Measurements from ENCODE around the gene RBBP4. TPM values are rescaled to one million over a fixed set of nuclear protein-coding genes. Genes with fewer than 3 reads are reported as not detected.
A peak's percentile ranks its signal among the peaks of the same experiment; 100 is the strongest.
"Not testable (repeated sequence)": the region's sequence is repeated elsewhere in the genome, so short reads cannot be mapped to it uniquely, and the experiment has no call there.

The RBBP4 gene
- 137 and 157 TPM in 2 replicates for total RNA-seq (2014; rRNA removed; shearing (Covaris generic))

DNA sequence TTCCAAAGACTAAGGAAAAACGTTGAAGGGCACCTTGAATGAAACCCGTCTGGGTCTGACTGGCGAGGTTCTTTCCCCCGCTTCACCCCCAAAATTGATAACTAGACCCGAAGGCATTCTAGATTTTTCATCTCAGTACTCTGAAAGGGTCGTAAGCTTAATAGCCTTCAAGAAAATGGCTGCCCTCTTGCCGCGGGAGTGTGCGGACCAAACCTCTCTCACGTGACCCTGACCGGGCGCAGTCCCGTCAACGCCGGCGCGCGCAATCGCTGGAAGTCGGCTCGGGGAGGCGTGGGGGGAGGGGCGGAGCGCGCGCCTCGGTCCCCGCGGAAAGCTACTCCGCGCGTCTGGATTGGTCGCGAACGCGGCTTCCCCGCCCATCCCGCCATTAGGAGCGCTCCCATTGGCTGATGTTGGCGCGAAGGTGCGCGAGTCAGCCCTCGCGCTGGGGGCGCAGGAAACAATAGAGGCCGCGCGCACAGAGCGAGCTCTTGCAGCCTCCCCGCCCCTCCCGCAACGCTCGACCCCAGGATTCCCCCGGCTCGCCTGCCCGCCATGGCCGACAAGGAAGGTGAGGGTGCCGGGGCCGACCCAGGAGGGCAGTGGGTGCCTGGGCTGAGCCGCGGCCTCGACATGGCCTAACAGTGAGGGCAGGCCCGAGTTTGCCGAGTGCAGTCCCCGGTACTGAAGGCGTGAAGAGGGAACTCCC, at the start of gene RBBP4:
TSS of gene RBBP4 (plus strand) at position 457 of the 709 bp plus-strand sequence. CDS start at position 556, 99 bp downstream.
- DNase-seq (ENCODE audit: low spot score): peak; percentile 96

DNA sequence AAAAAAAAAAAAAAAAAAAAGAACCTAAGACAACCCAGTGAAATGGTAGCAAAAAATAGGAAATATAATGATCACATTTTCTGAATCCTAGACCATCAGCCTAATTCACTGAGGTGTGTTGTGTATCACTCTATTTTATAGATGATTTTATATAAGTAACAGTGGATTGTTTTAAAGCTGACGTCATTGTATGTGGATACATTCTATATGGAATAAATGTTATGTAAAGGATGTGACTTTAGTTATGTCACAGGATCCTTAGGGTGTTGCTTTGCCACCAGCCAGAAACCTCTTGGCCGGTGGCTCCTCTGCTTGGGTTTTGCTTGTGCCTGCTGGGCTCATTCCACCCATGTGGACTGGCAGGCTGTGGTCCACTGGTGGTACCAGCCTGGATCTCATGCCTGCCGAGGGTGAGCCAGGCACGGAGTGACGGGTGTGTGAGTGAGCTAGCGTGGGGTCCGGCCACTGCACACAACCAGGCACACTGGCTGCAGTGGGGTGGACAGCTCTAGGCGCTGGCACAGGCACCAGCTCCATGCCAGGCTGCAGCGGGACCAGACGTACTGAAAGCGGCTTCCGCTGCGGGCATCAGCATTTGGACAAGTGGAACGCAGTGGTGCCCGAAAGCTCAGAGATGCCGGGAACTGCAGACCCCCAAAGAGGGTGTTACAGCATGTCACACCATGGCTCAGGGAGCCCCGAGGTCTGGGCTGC, 45.1 kb upstream of the RBBP4 start:
- DNase-seq (ENCODE audit: low spot score): no peak

DNA sequence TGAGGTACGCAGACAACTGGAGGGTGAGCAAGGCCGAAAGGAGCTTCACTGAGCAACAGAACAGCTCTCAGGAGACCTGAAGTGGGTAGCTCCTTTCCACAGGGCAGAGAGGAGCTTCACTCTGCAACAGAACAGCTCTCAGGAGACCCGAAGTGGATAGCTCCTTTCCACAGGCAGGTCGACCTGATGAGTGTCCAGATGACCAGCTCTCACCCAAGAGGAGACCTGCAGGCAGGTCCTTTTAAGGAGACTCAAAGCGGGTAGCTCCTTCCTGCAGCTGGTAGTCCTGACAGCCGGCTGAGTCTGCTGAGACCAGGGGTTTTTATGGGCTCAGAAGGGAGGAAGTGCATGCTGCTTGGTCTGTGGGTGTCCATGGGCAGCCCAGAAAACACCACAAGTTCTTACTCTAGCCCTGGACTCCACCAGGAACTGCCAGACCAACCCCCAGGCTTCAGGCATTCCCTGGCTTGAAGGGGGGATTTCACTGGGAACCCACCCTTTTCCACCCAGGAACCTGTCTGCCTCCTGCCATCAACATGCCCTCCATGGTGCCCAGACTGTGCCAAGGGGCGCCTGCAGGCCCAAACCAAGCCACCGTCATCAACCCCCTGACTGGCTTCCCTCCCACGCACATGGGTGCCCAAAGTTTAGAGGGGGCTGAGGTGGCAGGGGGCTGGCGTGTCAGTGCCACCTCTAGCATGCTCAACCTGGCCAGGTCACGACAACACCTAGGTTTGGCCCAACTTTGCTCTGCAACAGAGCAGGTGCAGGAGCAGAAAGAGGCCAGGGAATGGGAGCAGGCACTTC, 44.2 kb upstream of the RBBP4 start:
- DNase-seq (ENCODE audit: low spot score): no peak

DNA sequence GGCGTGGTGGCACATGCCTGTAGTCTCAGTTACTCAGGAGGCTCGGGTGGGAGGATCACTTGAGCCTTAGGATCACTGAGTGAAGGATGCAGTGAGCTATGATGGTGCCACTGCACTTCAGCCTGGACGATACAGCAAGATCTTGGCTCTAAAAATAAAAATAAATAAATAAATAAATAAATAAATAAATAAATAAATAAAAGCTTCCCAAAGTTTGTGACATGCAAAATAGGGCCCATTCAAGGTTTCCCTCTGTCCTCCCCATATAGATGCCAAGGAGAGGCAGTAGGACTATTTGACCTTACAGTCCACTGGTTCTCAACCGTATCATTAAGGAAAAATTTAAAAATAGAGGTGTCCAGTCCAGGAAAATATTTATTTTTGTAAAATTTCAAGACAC, 41.8 kb upstream of the RBBP4 start:
- no peak for DNase-seq (ENCODE audit: low spot score)

DNA sequence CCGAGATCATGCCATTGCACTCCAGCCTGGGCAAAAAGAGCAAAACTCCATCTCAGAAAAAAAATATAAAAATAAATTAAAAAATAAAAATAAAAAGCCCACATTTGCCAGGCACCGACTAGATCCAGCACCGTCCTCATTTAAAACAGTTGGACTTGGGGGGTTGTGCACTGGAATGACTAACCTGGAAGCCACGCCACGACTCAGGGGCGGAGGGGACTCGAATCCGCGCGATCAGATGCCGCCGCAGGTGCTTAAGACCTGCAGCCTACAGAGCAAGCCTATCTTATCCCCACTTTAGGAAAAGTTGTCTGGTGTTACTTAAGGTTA, 39.2 kb upstream of the RBBP4 start:
- no peak for DNase-seq (ENCODE audit: low spot score)

DNA sequence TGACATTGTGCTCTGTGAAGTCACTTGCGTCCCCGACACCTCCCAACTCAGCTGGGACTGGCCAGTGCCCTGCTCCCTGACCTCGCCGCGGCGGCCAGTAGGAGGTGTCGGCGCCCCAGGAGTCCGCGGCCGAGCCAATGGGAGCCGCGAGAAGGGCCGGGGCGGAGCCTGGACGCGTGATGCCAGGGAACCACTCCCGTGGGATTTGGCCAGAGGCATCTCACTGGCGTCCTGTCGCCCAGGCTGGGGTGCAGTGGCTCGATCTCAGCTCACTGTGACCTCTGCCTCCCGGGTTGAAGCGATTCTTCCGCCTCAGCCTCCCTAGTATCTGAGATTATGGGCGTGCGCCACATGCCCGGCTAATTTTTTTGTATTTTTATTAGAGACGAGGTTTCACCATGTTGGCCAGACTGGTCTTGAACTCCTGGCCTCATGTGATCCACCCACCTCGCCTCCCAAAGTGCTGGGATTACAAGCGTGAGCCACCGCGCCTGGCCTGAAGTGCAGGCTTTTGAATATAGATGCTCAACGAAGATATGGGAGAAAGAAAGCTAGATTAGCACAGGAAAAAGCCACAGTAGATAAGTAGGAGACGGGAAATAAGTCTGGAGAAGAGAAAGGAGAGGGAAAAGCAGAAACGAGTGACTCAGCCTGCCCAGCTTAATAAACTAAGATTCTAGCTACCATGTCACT, 38.7 kb upstream of the RBBP4 start:
- DNase-seq (ENCODE audit: low spot score): peak; percentile 78

DNA sequence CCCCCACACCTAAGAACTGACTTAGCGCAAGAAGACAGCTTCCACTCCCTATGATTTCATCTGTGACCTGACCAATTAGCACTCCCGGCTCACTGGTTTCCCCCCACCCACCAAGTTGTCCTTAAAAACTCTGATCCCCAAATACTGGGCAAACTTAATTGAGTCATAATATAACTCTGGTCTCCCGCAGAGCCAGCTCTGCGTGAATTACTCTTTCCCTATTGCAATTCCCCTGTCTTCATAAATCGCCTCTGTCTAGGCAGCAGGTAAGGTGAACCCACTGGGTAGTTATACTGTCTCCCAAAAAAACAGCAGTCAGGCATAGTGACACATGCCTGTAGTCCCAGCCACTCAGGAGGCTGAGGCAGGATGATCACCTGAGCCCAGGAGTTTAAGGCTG, 37.5 kb upstream of the RBBP4 start:
- no peak for DNase-seq (ENCODE audit: low spot score)

DNA sequence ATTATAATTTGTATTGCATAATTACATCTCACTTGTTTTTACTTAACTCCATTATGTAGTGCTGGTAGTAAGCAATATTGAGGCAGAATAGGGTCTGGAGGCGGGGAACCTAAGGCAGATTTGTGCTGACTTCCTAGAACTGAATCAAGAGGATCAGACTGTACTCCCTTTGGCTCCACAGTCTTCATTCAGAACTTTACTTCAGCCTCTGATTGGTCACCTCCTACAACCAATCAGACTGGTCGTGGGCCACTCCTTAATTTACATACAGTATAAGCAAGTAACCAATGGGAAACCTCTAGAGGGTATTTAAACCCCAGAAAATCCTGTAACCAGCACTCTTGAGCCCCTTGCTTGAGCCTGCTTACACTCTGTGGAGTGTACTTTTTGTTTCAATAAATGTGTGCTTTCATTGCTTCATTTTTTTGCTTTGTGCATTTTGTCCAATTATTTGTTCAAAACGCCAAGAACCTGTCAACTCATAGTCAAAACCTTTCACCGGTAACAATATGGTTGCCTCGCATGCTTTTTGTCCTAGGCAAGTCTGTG, 32.3 kb upstream of the RBBP4 start:
- DNase-seq (ENCODE audit: low spot score): no peak

DNA sequence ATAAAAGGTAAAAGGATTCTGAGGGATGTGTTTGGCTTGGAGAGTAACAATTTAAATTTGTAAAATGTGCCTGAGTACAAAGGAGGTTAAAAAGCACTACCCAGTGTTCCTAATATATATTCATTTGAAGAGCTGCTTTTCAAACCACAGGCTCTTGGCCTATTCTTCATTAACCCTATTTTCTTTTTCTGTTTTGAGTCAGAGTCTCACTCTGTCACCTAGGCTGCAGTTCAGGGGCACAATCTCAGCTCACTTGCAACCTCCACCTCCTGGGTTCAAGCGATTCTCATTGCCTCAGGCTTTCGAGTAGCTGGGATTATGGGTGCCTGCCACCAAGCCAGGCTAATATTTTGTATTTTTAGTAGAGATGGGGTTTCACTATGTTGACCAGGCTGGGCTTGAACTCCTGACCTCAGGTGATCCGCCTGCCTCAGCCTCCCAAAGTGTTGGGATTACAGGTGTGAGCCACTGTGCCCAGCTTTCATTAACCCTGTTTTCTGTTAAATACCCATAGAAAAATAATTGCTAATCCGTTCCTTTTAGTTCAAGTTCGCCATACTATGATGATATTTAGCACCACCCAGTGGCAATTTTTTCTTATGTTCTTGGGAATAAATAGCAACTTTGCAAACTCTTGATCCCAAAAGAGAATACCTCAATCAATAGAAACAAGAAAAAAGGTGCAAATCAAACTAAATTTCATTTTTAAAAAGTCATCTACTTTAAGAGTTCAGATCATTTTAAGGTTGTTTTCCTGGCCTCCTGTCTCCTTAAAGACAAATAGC, 31.1 kb upstream of the RBBP4 start:
- DNase-seq (ENCODE audit: low spot score): no peak

DNA sequence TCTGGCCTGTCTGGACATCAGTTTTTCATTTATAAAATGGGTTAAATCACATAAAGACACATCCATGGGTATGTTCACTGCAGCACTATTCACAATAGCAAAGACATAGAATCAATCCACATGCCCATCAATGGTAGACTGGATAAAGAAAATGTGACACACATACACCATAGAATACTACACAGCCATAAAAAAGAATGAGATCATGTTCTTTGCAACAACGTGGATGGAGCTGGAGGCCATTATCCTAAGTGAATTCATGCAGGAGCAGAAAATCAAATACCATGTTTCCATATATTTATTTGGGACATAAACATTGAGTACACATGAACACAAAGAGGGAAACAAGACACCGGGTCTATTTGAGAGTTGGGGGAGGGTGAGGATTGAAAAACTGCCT, 28.8 kb upstream of the RBBP4 start:
- DNase-seq (ENCODE audit: low spot score): no peak

DNA sequence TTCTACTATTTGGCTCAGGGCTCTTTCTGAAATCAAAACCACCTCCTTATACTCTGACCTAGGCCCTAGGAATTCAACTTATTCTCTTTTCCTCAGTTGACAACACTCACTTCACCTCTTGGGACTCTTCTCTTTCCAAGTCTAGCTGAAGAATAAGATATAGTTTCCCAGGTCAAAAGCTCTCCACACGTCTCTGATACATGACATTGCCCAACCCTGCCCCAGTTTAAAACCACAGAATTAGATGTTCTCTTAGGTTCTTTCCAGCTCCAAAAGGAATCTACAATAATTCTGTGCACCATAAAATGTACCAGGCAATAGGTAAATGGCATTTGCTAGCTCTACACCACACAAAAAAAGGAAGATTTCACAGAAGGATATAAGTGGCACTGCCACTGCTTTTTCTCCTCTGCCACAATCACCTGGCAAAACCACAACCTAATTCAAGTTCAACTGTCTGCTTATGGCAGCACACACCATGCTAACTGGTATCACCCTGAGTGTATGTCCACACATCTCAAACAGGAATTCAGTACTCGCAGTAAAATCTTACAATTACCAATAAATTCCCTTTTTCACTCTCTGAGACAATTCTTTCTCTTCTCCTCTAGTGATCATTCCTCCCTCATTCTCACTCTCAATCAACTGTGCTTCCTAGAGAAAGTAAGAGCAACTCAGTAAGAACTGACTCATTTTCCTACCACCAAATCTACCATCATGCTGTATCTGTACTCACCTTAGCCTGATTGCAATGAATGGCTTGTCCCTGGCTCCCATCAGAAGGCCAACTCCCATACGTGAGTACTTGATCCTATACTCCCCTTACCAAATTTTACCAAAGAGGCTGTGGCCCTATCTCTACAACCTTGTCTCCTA, 28.0 kb upstream of the RBBP4 start:
- DNase-seq (ENCODE audit: low spot score): no peak

DNA sequence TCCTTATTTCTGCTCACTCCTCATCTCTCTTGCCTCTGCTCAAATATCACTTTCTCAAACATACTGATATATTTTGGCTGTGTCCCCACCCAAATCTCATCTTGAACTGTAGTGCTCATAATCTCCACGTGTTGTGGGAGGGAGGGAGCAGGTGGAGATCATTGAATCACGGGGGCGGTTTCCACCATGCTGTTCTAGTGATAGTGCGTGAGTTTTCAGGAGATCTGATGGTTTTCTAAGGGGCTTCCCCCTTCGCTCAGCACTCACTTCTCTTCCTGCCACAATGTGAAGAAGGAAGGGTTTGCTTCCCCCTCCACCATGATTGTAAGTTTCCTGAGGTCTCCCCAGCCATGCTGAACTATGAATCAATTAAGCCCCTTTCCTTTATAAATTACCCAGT, 27.2 kb upstream of the RBBP4 start:
- no peak for DNase-seq (ENCODE audit: low spot score)

DNA sequence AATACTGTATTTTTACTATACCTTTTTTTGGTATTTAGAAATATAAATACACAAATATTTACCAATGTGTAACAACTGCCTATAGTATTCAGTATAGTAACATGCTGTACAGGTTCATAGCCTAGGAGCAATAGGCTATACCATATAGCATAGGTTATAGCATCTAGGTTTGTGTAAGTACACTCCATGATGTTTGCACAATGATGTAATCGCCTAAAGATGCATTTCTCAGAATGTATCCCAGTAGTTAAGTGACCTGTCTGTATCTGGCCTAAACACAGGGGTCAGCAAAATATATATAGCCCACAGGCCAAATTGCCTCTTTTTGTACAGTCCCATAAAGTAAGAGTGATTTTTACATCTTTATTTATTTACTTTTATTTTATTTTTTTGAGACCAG, 24.8 kb upstream of the RBBP4 start:
- DNase-seq (ENCODE audit: low spot score): no peak

DNA sequence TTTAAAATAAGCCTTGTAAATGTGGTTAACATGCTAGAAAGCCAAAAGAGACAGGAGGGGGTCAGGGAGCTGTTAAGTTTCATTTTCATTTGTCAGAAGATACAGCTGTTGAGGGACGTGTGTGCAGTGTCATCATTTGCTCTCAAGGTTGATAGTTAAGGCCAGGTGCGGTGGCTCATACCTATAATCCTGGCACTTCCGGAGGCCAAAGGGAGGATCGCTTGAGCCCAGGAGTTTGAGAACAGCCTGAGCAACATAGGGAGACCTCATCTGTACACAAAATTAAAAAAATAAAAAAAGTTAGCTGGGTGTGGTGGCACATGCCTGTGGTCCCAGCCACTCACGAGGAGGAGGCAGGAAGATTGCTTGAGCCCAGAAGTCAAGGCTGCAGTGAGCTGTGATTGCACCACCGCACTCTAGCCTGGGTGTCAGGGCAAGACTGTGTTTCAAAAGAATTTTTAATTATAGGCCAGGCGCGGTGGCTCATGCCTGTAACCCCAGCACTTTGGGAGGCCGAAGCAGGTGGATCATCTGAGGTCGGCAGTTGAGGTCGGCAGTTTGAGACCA, 23.3 kb upstream of the RBBP4 start:
- no peak for DNase-seq (ENCODE audit: low spot score)

DNA sequence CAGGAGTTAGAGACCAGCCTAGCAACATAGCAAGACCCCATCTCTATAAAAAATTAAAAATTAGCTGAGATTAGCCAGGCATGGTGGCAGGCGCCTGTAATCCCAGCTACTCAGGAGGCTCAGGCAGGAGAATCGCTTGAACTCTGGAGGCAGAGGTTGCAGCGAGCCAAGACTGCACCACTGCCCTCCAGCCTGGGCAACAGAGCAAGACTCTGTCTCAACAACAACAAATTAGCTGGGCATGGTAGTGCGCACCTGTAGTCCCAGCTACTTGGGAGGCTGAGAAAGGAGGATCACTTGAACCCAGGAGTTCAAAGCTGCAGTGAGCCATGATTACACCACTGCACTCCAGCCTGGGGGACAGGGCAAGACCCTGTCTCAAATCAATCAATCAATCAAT, 20.8 kb upstream of the RBBP4 start:
- DNase-seq (ENCODE audit: low spot score): not testable (repeated sequence)

DNA sequence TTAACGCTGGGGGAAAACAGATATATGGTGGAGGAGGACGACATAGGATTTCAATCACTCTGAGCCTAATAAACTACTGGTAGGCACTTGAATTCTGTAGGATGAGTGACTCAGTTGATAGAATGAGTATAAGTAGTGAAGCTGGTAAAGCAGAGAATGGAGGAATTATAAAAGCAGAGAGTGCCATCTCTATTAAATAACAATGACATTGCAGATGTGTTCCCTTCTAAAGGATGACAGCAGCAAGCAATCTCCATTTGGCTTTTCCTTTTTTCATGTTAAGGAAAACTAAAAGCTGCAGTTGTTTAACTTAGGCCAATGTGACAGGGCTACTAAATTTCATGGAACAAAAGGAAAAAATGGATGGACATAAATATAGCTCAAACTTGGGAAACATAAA, 18.2 kb upstream of the RBBP4 start:
- DNase-seq (ENCODE audit: low spot score): no peak

DNA sequence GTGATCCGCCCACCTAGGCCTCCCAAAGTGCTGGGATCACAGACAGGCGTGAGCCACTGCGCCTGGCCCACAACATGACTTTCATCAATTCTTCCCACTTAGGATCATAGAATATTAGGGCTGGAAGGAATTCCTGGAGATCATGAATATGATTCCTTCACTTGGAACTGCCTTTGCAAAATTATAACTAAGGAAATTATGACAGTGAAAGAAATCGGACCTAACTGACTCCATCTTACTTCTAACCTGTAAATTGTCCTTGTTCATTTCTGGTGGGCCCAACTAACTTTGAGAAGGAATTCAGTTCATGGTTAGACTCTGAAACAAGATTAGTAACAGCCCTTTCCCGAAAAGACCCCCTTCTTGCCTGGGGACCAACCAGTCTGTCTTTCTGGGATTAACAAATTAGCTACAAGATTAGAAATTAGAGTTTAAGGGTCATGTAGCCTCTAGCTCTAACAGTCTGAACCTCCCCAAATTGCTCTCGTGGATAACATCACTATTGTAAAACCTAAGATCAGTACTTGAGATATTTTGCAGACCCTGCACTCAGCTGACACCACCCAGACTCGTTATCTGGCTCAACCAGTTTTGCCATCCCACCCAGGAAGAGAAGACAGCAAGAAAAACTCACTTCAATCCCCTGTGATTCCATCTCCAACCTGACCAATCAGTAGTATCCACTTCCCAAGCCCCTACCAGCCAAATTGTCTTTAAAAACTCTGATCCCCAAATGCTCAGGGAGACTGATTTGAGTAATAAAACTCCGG, 15.3 kb upstream of the RBBP4 start:
- DNase-seq (ENCODE audit: low spot score): no peak

DNA sequence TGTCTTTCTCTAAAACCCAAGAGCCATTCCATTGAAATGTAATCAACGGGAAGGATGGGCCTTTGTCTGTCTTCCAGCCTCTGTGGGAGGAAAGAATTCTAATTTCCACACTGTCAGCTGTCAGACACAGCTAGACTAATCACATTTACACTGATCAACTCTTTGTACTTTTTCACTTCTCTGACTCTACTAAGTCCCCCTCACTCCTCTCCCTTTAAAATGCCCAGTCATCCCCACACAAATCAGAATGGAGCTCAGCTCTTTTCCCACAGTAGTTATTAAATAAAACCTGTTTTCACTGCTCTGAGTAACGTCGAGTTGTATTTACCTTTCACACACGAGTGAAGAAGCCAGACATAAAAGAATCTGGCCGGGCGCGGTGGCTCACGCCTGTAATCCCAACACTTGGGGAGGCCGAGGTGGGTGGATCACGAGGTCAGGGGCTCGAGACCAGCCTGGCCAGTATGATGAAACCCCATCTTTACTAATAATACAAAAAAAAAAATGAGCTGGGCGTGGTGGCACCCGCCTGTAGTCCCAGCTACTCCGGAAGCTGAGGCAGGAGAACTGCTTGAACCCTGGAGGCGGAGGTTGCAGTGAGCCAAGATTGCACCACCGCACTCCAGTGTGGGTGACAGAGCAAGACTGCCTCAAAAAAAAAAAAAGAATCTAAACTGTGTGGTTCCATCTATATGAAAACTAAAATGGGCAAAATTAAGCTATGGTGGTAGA, 13.9 kb upstream of the RBBP4 start:
- no peak for DNase-seq (ENCODE audit: low spot score)

Measured in H4 (cell line).